ENCODE results near the gene ENAH.
A peak's percentile ranks its signal among the peaks of the same experiment; 100 is the strongest.
"Not testable (repeated sequence)": the region's sequence is repeated elsewhere in the genome, so short reads cannot be mapped to it uniquely, and the experiment has no call there.

The ENAH gene

DNA sequence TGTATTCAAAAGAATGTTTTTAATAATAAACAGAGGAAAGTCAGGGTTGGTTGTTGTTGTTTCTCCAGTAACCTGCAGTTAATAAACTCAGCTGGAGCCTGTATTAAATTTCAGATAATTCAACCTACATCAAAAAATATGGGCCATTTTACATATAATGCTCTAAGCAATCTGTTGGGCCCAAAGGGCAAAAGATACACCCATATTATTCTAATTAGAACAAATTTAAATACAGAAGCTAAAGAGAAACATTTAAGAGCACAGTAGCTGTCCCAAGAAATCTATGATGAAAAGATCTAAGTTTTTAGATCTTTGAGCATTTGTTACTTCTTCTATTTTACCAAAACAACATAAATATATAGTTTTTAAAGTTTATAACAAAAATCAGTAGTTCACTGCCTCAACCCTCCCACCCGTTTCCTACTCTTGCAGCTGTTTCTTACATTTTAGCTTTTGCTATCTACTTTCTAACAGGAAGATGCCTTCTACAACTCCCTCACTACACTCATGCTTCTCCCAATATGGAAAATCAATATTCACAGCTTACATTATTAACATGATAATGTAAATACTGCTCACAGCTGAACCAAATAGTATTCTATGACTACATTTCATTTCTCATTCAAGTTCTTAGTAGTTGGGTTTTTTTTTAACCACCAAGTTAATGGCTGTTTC, 130.2 kb downstream of the ENAH start:
- peaks cover 16% of the 10 kb centered on the region for H3K36me3 ChIP-seq (replicated peaks)
- H3K4me1 ChIP-seq, result peaks cover 19% of the 10 kb centered on the region
- H3K4me3 ChIP-seq, result no peak overlapping the region
- peak in 1 of 2 experiments; percentile 17 for DNase-seq (ENCODE audit: low spot score in 2 of 2)
- H3K27me3 ChIP-seq (ENCODE audit: low read depth), result no peaks in the 10 kb centered on the region
- in situ Hi-C loops (cut with MboI; ENCODE audit: low sequenced_read_pairs), result no loop called here
- H3K9me3 ChIP-seq, result no peaks in the 10 kb centered on the region

- Histone ChIP-seq H3K36me3 (replicated peaks) (peaks cover 16% of the 10 kb centered on the region), H3K9me3 (no peaks in the 10 kb centered on the region), H3K27me3 (ENCODE audit: low read depth) (no peaks in the 10 kb centered on the region), H3K4me3 (no peak overlapping the region), H3K4me1 (peaks cover 26% of the 10 kb centered on the region)
- no peak for DNase-seq (ENCODE audit: low spot score in 2 of 2)
- in situ Hi-C loops (cut with MboI; ENCODE audit: low sequenced_read_pairs), result no loop called here
Measured at GRCh38 chr1:225520587-225521227, 132.2 kb downstream of the ENAH start.

GRCh38 chr1:225519166-225519863, 133.6 kb downstream of the ENAH start:
- peaks cover 16% of the 10 kb centered on the region for H3K36me3 ChIP-seq (replicated peaks)
- in situ Hi-C loops (cut with MboI; ENCODE audit: low sequenced_read_pairs), result no loop called here
- H3K4me3 ChIP-seq, result no peak overlapping the region
- no peaks in the 10 kb centered on the region for H3K9me3 ChIP-seq
- DNase-seq (ENCODE audit: low spot score in 2 of 2), result no peak
- H3K4me1 ChIP-seq, result peaks cover 26% of the 10 kb centered on the region
- H3K27me3 ChIP-seq (ENCODE audit: low read depth), result no peaks in the 10 kb centered on the region

- no peak for DNase-seq (ENCODE audit: low spot score in 2 of 2)
- Histone ChIP-seq H3K27me3 (ENCODE audit: low read depth) (no peaks in the 10 kb centered on the region), H3K9me3 (no peaks in the 10 kb centered on the region), H3K36me3 (replicated peaks) (peaks cover 16% of the 10 kb centered on the region), H3K4me3 (no peak overlapping the region), H3K4me1 (peaks cover 12% of the 10 kb centered on the region)
- in situ Hi-C loops (cut with MboI; ENCODE audit: low sequenced_read_pairs), result no loop called here
Measured at GRCh38 chr1:225517697-225518096, 135.2 kb downstream of the ENAH start.

DNA sequence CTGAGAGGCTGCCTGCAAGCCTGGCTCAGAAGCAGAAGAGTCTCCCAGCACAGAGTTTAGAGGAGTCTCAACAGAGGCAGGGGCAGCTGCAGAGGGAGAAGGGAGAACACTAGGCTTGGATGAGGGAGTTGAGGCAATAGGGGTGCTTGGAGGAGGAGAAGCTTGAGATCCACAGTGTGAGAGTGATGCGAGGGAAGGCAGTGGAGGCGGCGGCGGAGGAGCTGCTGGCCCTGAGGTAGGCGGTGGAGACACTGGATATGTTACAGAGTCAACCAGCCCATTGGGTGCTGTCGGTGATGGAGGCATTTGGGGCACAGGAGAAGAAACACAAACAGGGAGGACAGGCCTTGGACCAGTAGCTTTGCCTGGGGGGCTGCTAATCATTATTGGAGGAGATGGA, 135.7 kb downstream of the ENAH start:
- H3K4me1 ChIP-seq, result peaks cover 8% of the 10 kb centered on the region

GRCh38 chr1:225514671-225515081, 138.2 kb downstream of the ENAH start:
- H3K9me3 ChIP-seq, result no peaks in the 10 kb centered on the region
- H3K36me3 ChIP-seq (replicated peaks), result peaks cover 21% of the 10 kb centered on the region
- peaks cover 15% of the 10 kb centered on the region for H3K4me1 ChIP-seq
- in situ Hi-C loops (cut with MboI; ENCODE audit: low sequenced_read_pairs), result no loop called here
- no peak for DNase-seq (ENCODE audit: low spot score in 2 of 2)
- no peak overlapping the region for H3K4me3 ChIP-seq
- H3K27me3 ChIP-seq (ENCODE audit: low read depth), result no peaks in the 10 kb centered on the region

More for the DNA sequence above, 135.7 kb downstream of the ENAH start:
- in situ Hi-C loops (cut with MboI; ENCODE audit: low sequenced_read_pairs), result no loop called here
- Histone ChIP-seq H3K27me3 (ENCODE audit: low read depth) (no peaks in the 10 kb centered on the region), H3K4me3 (no peak overlapping the region), H3K9me3 (no peaks in the 10 kb centered on the region), H3K36me3 (replicated peaks) (peaks cover 16% of the 10 kb centered on the region)
- DNase-seq (ENCODE audit: low spot score in 2 of 2), result no peak

GRCh38 chr1:225513576-225513975, 139.3 kb downstream of the ENAH start:
- H3K27me3 ChIP-seq (ENCODE audit: low read depth); H3K9me3 ChIP-seq; H3K4me3 ChIP-seq; in situ Hi-C loops (cut with MboI; ENCODE audit: low sequenced_read_pairs); DNase-seq (ENCODE audit: low spot score in 2 of 2): not testable (repeated sequence)
- peaks cover 14% of the 10 kb centered on the region for H3K36me3 ChIP-seq (replicated peaks)
- H3K4me1 ChIP-seq, result peaks cover 25% of the 10 kb centered on the region

- no peaks in the 10 kb centered on the region for H3K9me3 ChIP-seq
- H3K4me1 ChIP-seq, result peaks cover 32% of the 10 kb centered on the region
- H3K27me3 ChIP-seq (ENCODE audit: low read depth), result no peaks in the 10 kb centered on the region
- H3K36me3 ChIP-seq (replicated peaks), result peaks cover 16% of the 10 kb centered on the region
- no peak for DNase-seq (ENCODE audit: low spot score in 2 of 2)
- H3K4me3 ChIP-seq, result no peak overlapping the region
- in situ Hi-C loops (cut with MboI; ENCODE audit: low sequenced_read_pairs), result no loop called here
Measured at GRCh38 chr1:225511828-225512381, 141.0 kb downstream of the ENAH start.

DNA sequence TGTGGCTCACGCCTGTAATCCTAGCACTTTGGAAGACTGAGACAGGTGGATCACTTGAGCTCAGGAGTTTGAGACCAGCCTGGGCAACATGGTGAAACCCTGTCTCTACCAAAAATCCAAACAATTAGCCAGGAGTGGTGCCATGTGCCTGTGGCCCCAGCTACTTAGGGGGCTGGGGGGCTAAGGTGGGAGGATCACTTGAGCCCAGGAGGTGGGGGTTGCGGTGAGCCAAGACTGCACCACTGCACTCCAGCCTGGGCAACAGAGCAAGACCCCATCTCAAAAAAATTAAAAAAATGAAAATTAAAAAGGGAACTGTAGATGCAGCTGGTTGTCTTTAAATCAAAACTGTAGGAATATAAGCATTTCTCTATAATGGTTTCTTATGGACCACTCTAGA, 142.2 kb downstream of the ENAH start:
- H3K4me3 ChIP-seq; H3K9me3 ChIP-seq; H3K27me3 ChIP-seq (ENCODE audit: low read depth); DNase-seq (ENCODE audit: low spot score in 2 of 2); in situ Hi-C loops (cut with MboI; ENCODE audit: low sequenced_read_pairs): not testable (repeated sequence)
- Histone ChIP-seq H3K4me1 (peaks cover 30% of the 10 kb centered on the region), H3K36me3 (replicated peaks) (peaks cover 16% of the 10 kb centered on the region)

GRCh38 chr1:225509770-225510169, 143.2 kb downstream of the ENAH start:
- in situ Hi-C loops (cut with MboI; ENCODE audit: low sequenced_read_pairs), result no loop called here
- no peaks in the 10 kb centered on the region for H3K9me3 ChIP-seq
- H3K4me1 ChIP-seq, result peaks cover 30% of the 10 kb centered on the region
- H3K36me3 ChIP-seq (replicated peaks), result peaks cover 16% of the 10 kb centered on the region
- no peak overlapping the region for H3K4me3 ChIP-seq
- no peak for DNase-seq (ENCODE audit: low spot score in 2 of 2)
- H3K27me3 ChIP-seq (ENCODE audit: low read depth), result no peaks in the 10 kb centered on the region

- peaks cover 16% of the 10 kb centered on the region for H3K36me3 ChIP-seq (replicated peaks)
- no peaks in the 10 kb centered on the region for H3K27me3 ChIP-seq (ENCODE audit: low read depth)
- no peaks in the 10 kb centered on the region for H3K9me3 ChIP-seq
- peaks cover 30% of the 10 kb centered on the region for H3K4me1 ChIP-seq
- no peak overlapping the region for H3K4me3 ChIP-seq
- peak; percentile 49 to 66 for DNase-seq (ENCODE audit: low spot score in 2 of 2)
- in situ Hi-C loops (cut with MboI; ENCODE audit: low sequenced_read_pairs), result no loop called here
Measured at GRCh38 chr1:225509376-225509707, 143.6 kb downstream of the ENAH start.

- Histone ChIP-seq H3K4me1 (peaks cover 30% of the 10 kb centered on the region), H3K4me3 (no peak overlapping the region), H3K27me3 (ENCODE audit: low read depth) (no peaks in the 10 kb centered on the region), H3K9me3 (no peaks in the 10 kb centered on the region), H3K36me3 (replicated peaks) (peaks cover 16% of the 10 kb centered on the region)
- in situ Hi-C loops (cut with MboI; ENCODE audit: low sequenced_read_pairs), result no loop called here
- peak; percentile 67 to 99 for DNase-seq (ENCODE audit: low spot score in 2 of 2)
Measured at GRCh38 chr1:225508538-225509375, 144.2 kb downstream of the ENAH start.

DNA sequence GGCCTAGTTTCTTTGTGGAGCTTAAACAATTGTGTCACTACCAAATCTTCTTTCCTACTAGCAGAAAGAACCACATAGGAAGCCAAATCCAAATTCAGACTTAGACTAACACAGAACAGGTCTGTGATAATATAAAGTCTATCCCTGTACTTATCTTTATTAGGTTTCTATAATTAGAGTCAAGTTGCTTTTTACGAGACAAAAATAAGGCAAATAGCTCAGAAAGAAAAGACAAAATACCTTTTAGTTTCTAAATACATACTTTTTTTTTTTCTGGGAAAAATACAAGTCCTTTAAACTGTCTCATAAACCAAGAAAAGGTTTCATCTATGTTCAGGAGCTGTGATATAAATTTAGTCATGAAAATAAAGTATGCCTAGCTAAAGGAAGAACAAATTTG, 146.2 kb downstream of the ENAH start:
- in situ Hi-C loops (cut with MboI; ENCODE audit: low sequenced_read_pairs), result no loop called here
- DNase-seq (ENCODE audit: low spot score in 2 of 2), result no peak
- no peaks in the 10 kb centered on the region for H3K9me3 ChIP-seq
- H3K4me3 ChIP-seq, result no peak overlapping the region
- peaks cover 12% of the 10 kb centered on the region for H3K36me3 ChIP-seq (replicated peaks)
- peaks cover 40% of the 10 kb centered on the region for H3K4me1 ChIP-seq
- H3K27me3 ChIP-seq (ENCODE audit: low read depth), result no peaks in the 10 kb centered on the region

Measured in HAP-1 (cell line).